HG03060 (cell line): Measurements from ENCODE around the gene NPDC1.
"Not testable (repeated sequence)": the region's sequence is repeated elsewhere in the genome, so short reads cannot be mapped to it uniquely, and the experiment has no call there.

Experiments used
- ATAC-seq: cut with Tn5 transposase; IDR thresholded peaks from one replicate; pipeline ENCODE4 v1.9.1; 2021; ENCODE audit warnings: low read depth, moderate number of reproducible peaks; ENCODE audit not compliant: unreplicated experiment

The NPDC1 gene

GRCh38 chr9:137014776-137015539 lies 31.0 kb downstream of the NPDC1 start:
- ATAC-seq = no peak

- ATAC-seq = no peak
Observed at GRCh38 chr9:137014166-137014565, 31.8 kb downstream of the NPDC1 start.

DNA sequence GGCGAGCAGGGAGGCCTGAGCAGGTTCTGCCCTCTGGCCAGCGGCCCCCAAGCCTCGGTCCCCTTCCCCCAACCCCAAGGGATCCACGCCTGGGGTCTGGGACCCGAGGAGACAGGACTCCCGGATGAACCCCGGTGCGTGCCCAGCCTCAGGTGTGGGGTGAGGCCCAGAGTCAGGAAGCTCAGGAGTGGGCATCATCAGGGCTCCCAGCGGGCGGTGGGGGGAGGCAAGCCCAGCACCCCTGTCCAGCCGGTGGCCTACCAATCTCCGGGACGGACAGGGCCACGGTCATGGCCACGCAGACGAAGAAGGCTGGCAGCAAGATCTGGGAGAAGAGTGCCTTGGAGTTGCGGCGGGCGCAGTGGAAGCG lies 32.4 kb downstream of the NPDC1 start:
- no peak for ATAC-seq

GRCh38 chr9:137012694-137013570 lies 33.0 kb downstream of the NPDC1 start:
- no peak for ATAC-seq

DNA sequence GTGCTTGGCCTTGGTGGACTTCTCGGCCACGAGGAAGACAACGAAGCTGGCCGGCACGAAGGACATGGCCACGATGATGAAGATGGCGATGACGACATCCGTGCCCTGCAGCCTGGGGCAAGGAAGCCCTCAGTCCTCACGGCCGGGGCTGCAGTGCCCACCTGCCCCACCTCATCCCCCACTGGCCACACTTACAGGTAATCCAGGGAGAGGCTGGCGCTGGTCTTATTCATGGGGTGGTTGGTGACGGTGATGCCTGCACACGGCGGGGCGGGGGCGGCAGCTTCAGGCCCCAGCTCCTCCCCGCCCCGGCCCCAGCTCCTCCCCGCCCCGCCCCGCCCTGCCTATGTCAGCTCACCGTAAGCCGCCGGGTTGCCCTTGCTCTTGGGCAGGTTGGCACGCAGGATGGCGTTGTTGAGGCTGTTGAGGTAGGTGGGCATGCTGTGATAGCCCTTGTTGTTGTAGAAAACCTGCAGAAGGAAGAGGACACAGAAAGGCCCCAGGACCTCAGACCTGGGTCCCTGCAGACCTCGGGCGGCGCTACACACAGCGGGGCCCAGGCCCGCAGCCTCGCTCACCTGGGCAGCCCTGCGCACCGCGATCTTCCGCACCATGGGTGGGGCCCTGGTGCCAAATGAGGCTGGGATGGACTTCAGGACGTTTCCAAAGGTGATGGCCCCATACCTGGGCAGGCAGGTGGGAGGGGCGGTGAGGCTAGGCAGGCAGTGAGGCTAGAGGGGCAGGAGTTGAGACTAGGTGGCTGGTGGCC lies 33.9 kb downstream of the NPDC1 start:
- ATAC-seq = no peak

DNA sequence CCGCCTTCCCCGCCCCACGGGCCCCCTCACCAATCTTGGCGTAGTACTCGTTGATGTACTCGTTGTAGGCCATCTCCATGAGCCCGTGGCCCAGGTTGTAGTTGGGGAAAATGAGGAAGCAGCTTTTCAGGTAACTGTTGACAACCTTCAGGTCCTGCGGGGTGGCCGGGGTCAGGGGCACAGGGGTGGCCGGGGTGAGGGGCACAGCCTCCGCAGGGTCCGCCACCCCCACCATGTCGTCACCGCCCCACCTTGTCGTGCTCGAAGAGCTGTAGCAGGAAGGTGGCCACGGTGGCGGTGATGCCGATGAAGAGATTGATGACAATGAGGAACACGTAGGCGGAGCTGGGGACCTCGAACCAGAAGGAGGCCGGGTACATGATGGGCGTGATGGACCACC lies 34.8 kb downstream of the NPDC1 start:
- ATAC-seq = no peak

DNA sequence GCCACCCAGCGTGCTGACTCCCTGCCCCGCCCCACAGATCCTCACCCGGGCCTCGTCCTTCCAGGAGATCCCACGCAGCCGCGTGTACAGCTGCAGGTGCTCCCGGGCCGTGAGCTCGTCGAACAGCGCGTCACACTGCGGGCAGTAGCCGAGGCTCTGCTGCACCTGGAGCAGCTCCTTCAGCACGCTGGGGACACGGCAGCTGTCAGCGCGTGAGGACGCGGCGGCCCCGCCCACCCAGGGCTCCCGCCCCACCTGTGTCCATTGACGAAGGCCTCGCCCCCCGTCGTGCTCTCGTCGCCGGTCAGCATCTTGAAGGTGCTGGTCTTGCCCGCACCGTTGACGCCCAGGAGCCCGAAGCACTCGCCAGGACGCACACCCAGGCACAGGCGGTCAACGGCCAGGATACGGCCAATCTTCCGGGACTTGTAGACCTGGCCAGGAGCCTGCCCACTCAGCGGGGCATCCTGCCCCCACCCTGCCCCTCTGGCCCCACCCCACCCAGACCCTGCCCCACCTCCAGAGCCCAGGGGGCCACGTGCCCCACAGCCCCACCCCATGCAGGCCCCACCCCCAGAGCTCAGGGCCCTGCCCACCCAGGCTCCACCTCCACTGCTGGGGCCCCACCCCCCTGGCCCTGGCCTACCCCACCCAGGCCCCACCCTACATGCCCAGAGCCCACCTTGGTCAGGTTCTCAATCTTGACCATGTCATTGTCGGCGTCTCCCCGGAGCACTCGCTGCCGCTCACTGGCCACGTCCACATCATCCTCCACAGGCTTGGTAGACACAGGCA lies 35.8 kb downstream of the NPDC1 start:
- ATAC-seq = no peak

- ATAC-seq = no peak
Observed at GRCh38 chr9:137009217-137009616, 36.8 kb downstream of the NPDC1 start.

DNA sequence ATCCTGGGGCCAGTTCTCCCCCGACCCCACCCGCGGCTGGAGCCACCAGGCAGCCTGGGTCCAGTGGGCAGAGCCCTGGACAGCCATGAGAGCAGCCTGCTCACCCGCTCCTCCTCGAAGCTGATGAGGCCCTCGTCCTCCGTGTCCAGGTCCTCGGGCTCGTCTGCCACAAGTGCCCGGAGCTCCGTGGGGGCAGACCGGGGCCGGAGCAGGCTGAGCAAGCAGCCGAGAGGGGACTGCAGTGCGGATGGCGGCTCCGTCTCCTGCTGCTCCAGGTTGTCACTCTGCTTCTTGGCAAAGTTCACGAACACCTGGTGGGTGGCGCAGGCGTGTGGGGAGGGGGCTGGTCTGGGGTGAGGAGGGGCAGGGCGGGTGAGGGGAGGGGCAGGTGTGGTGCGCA lies 37.7 kb downstream of the NPDC1 start:
- ATAC-seq = no peak

- no peak for ATAC-seq
Observed at GRCh38 chr9:137007816-137008270, 38.1 kb downstream of the NPDC1 start.

DNA sequence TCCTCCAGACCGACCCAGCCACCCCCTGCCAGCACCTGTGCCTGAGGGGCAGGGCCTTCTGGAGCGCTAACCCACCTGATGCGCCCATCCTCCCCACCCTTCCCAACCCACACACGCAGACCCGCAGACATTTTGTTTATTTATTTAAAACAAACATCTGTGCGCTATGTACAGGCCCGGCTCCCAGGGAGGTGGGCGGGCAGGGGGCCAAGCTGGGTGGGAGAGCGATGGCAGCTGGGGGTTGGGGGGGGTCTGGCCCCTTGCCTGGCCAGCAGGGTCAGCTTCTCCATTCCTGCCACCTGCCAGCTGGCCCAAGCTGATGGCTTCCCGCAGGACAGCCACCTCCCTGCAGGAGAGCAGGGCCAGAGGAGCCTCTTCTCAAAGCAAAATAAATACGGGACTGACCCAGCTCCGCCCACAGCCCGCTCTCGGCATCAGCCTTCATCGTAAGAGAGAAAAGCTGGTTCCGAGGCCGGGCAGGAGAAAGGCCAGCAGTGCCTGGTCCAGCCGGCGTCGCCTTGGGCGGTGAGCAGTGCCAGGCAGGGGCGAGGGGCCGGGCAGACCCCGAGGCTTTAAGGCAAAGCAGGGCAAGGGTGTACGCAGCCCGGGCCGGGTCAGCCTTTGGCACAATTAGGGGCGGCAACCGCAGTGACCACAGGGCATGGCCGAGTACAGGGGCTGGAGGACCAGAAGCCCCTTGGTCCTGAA lies 38.7 kb downstream of the NPDC1 start:
- no peak for ATAC-seq

GRCh38 chr9:137006116-137007003 lies 39.6 kb downstream of the NPDC1 start:
- no peak for ATAC-seq

DNA sequence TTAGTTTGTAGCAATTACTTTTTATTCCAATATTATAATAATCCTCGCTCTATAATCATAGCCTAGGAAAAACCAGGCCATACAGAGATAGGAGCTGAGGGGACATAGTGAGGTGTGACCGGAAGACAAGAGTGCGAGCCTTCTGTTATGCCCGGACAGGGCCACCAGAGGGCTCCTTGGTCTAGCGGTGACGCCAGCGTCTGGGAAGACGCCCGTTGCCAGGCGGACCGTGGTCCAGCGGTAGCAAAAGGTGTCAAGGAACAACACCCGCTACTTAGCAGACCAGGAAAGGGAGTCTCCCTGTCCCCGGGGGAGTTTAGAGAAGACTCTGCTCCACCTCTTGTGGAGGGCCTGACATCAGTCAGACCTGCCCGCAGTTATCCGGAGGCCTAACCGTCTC lies 41.7 kb downstream of the NPDC1 start:
- ATAC-seq = not testable (repeated sequence)

GRCh38 chr9:137002646-137003041 lies 43.3 kb downstream of the NPDC1 start:
- no peak for ATAC-seq

DNA sequence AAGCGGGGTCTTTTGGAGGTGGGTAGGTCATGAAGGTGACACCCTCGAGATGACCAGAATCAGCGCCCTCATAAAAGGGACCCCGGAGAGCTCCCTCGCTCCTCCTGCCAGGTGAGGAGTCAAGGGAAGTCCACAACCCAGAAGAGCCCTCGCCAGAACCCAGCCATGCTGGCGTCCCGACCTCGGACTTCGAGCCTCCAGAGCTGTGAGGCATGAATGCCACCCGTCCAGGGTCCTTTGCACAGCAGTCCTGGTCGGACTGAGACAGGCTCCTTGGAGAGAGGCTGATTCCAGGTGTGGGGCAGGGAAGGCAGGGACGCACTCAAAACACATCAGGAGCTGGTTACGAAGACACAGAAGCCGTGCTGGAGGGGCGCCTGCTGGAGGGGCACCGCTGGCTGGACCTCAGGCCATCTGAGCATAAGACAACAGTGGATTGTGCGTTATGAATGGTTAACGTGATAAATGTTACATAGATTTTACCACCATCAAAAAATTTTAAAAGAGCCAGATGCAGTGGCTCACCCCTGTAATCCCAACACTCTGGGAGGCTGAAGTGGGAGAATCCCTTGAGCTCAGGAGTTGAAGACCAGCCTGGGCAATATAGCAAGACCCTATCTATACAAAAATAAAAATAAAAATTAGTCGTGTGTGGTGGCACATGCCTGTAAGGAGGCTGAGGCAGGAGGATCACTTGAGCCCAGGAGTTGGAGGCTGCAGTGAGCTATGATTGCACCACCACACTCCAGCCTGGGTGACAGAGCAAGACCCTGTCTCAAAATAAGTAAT lies 43.9 kb downstream of the NPDC1 start:
- no peak for ATAC-seq

- peak; percentile 68 for ATAC-seq
Observed at GRCh38 chr9:137000177-137000930, 45.6 kb downstream of the NPDC1 start.

DNA sequence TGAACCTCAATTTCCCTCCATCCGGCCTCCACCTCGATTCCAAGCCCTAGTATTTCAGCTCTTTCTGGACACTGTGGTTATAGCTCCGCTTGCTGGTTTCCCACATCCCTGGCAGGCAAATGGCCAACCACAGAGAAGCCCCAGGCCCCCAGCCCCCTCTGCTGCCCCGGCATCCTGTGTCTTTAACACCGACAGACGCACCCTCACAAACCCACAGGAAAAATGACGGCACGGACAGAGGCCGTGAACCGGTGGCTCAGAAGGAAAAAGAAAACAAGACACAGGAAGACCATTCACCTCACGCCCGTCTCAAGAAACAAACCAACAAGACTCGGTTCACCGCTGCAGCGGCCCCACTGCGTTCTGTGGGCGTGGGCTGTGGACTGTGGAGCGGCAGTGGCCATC lies 48.1 kb downstream of the NPDC1 start:
- no peak for ATAC-seq
